ENCODE data around the gene PALD1. TPM values are rescaled to one million over a fixed set of nuclear protein-coding genes. Genes with fewer than 3 reads are reported as not detected.

PALD1 gene
- total and polyA plus RNA-seq, 3 donors from 2014 or later: 6.3 to 13.3 (median 8.3) TPM

DNA sequence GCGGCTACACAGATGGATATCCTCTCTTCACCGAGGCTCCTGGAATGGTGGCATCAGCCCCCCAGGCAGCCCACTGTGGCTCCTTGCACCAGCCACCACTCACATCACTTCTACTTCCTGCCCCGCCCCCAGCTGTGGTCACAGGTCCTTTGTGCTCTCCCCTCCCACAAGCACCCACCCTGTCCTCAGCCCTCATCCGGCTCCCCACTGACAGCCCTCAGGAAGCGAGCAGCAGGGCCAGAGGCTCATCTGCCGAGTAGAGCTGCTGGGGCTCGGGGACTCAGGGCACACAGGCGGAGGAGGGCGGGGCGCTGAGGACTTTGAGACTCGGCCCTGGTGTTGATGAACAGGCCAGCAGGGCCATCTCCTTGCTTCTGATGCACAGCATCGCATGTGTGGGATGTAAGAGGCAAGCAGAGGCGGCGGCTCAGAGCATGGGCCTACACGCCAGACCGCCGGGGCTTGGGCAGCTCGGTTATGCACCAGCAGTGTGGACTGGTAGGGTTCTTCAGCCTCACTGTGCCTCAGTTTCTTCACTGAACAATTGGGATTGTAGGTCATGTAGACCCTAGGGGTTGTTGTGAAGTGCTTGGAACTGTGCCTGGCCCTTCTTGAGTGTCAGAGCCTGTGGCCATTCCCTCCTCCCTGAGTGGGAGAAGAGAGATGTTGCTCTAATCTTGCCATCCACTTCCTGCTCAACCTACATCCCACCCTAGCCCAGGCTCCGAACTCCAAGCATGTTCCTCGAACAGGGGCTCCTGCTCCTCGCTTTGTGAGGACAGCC is 124.3 kb downstream of the PALD1 start, which contains the start of gene PRF1:
PRF1 (minus strand) TSS at position 77 of the 784 bp plus-strand sequence. CDS start 1,839 bp downstream, outside the sequence.
- Histone ChIP-seq H3K4me3 (no peak within 1 kb of the TSS), H3K27ac (no peak within 1 kb of the TSS), H3K36me3 (ENCODE audit: low read depth, missing control alignments) (no peaks in the 10 kb centered on the region), H3K4me1 (no peaks in the 10 kb centered on the region), H3K27me3 (no peaks in the 10 kb centered on the region), H3K9me3 (no peaks in the 10 kb centered on the region)
- intact Hi-C loops (cut with DNase I; ENCODE audit: low total_unique reads): no loop called here
- WGBS, 2 donors: 90 to 95% methylated on average over 20 of the region's 21 CpGs
- TF ChIP-seq POLR2A (IDR thresholded peaks at IDR 0.05): no peak
- TF ChIP-seq, protein P1, sequence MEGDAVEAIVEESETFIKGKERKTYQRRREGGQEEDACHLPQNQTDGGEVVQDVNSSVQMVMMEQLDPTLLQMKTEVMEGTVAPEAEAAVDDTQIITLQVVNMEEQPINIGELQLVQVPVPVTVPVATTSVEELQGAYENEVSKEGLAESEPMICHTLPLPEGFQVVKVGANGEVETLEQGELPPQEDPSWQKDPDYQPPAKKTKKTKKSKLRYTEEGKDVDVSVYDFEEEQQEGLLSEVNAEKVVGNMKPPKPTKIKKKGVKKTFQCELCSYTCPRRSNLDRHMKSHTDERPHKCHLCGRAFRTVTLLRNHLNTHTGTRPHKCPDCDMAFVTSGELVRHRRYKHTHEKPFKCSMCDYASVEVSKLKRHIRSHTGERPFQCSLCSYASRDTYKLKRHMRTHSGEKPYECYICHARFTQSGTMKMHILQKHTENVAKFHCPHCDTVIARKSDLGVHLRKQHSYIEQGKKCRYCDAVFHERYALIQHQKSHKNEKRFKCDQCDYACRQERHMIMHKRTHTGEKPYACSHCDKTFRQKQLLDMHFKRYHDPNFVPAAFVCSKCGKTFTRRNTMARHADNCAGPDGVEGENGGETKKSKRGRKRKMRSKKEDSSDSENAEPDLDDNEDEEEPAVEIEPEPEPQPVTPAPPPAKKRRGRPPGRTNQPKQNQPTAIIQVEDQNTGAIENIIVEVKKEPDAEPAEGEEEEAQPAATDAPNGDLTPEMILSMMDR (IDR thresholded peaks at IDR 0.05): no peak
- DNase-seq: no peak

DNA sequence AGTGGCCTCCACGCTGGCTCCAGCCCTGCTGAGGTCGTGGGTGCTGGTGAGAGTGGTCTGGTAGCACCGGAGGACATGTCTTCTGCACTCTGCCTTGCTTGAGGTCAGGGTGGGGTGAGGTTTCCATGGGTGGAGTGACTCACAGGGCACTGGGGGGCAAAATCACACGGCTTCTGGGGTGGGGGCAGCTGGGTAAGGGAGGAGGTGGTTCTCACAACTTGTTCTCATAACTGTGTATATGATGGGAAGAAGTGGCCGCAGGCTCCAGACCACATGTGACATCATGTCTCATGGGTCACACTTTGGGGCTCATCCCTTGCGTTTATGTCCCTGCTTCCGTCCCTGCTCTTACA is 124.9 kb downstream of the PALD1 start:
- 92 to 93% methylated on average over 6 to 7 of the region's 7 CpGs for WGBS, 2 donors
- no peak overlapping the region for H3K27ac ChIP-seq

DNA sequence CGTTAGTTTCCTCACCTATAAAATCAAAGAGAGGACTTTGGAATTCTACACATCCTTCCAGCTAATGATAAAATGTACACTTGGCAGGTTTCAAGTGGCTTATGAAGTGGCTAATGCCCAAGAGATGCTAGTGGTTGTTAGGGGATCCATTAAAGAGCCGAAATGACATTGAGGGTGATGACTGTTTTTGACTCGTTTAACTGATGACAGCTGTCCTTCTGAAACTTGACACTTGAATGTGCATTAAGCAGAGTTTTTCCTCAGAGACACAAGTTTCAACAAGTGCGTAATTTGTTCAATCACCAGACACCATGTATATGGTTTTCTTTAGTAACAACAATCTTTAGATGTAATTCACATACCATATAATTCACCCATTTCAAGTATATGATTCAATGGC is 125.5 kb downstream of the PALD1 start:
- no peak for DNase-seq
- Histone ChIP-seq H3K4me1 (no peaks in the 10 kb centered on the region), H3K27ac (no peak overlapping the region), H3K9me3 (no peaks in the 10 kb centered on the region), H3K36me3 (ENCODE audit: low read depth, missing control alignments) (no peaks in the 10 kb centered on the region), H3K4me3 (no peak overlapping the region), H3K27me3 (no peaks in the 10 kb centered on the region)
- intact Hi-C loops (cut with DNase I; ENCODE audit: low total_unique reads): no loop called here
- TF ChIP-seq, protein P1 (IDR thresholded peaks at IDR 0.05): no peak
- WGBS, 2 donors: 91 to 93% methylated on average over 4 of the region's 4 CpGs

More for the DNA sequence above, 124.9 kb downstream of the PALD1 start:
- no peaks in the 10 kb centered on the region for H3K36me3 ChIP-seq (ENCODE audit: low read depth, missing control alignments)
- H3K4me1 ChIP-seq: no peaks in the 10 kb centered on the region
- TF ChIP-seq, protein P1 (IDR thresholded peaks at IDR 0.05): no peak
- no peak for TF ChIP-seq POLR2A (IDR thresholded peaks at IDR 0.05)
- no peaks in the 10 kb centered on the region for H3K27me3 ChIP-seq
- intact Hi-C loops (cut with DNase I; ENCODE audit: low total_unique reads): no loop called here
- DNase-seq: no peak
- H3K9me3 ChIP-seq: no peaks in the 10 kb centered on the region
- no peak overlapping the region for H3K4me3 ChIP-seq

DNA sequence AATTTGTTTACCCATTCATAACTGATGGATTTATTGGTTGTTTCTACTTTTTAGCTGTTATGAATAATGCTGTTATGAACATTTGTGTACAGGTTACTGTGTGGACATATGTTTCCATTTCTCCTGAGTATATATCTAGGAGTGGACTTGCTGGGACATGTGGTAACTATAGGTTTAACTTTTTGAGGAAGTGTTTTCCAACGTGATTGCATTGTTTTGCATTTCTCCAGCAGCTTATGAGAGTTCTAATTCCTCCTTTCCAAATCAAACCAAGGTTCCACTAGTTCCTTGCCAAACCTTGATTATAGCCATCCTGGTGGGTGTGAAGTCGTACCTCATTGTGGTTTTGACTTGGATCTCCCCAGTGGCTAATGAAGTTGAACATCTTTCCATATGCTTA is 126.6 kb downstream of the PALD1 start:
- intact Hi-C loops (cut with DNase I; ENCODE audit: low total_unique reads): no loop called here
- 78 to 86% methylated on average over 2 of the region's 2 CpGs for WGBS, 2 donors

More for the DNA sequence above, 126.6 kb downstream of the PALD1 start:
- Histone ChIP-seq H3K27me3 (no peaks in the 10 kb centered on the region), H3K4me3 (no peak overlapping the region), H3K9me3 (no peaks in the 10 kb centered on the region), H3K27ac (no peak overlapping the region), H3K4me1 (no peaks in the 10 kb centered on the region), H3K36me3 (ENCODE audit: low read depth, missing control alignments) (no peaks in the 10 kb centered on the region)
- no peak for DNase-seq
- TF ChIP-seq, protein P1 (IDR thresholded peaks at IDR 0.05): no peak
- no peak for TF ChIP-seq POLR2A (IDR thresholded peaks at IDR 0.05)

All from testis (tissue), 3 donors.